WERI-Rb-1 (cell line): ENCODE measurements around the gene C22orf42.

Source experiments
- DNase-seq: peaks from one replicate; pipeline ENCODE4 v3.0.0-alpha.2; 2020
- H3K27ac ChIP-seq: fragments of 250-450 bp; sonication (Bioruptor Pico); 2 replicates; pipeline ENCODE4 v1.5.1; 2020; ENCODE audit warnings: mild to moderate bottlenecking, moderate library complexity
- H3K27me3 ChIP-seq: fragments of 250-450 bp; sonication (Bioruptor Pico); 2 replicates; pipeline ENCODE4 v1.5.1; 2021; ENCODE audit warnings: mild to moderate bottlenecking, low read depth, moderate library complexity; ENCODE audit not compliant: insufficient read depth, severe bottlenecking
- H3K36me3 ChIP-seq: fragments of 250-450 bp; sonication (Bioruptor Pico); 2 replicates; pipeline ENCODE4 v1.5.1; 2020; ENCODE audit warnings: mild to moderate bottlenecking, moderate library complexity
- H3K4me3 ChIP-seq: 2 replicates; pipeline ENCODE4 v1.5.1; 2011; ENCODE audit warnings: low read depth, mild to moderate bottlenecking, control low read depth, low read length
- H3K9me3 ChIP-seq: fragments of 250-450 bp; sonication (Bioruptor Pico); 2 replicates; pipeline ENCODE4 v1.5.1; 2021; ENCODE audit warnings: mild to moderate bottlenecking, moderate library complexity; ENCODE audit not compliant: severe bottlenecking
- TF ChIP-seq, protein P1 (sequence below): IDR thresholded peaks from 2 replicates; pipeline ENCODE4 v1.5.1; 2011; ENCODE audit warnings: low read depth, mild to moderate bottlenecking, control low read depth, inconsistent platforms, low read length

The C22orf42 gene

DNA sequence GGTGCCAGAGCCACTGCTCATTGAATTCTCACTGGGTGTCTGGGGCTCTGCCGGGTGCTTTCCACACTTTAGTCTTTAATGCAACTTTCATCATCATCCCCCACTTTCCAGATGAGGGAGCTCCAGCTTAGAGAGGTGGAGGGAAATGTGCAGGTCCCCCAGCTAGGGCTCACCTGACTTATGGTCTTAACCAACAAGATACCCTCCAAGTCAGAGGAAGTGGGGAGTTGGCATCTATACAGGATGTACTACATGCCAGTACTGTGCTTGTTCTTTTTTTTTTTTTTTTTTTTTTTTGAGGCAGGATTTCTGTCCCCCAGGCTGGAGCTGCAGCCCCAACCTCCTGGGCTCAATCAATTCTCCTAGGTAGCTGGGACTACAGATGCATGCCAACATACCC, 26.3 kb downstream of the C22orf42 start:
- Histone ChIP-seq H3K36me3 (no peaks in the 10 kb centered on the region), H3K27me3 (peaks cover 15% of the 10 kb centered on the region), H3K9me3 (no peaks in the 10 kb centered on the region), H3K27ac (no peak overlapping the region), H3K4me3 (no peak overlapping the region)
- TF ChIP-seq, protein P1, sequence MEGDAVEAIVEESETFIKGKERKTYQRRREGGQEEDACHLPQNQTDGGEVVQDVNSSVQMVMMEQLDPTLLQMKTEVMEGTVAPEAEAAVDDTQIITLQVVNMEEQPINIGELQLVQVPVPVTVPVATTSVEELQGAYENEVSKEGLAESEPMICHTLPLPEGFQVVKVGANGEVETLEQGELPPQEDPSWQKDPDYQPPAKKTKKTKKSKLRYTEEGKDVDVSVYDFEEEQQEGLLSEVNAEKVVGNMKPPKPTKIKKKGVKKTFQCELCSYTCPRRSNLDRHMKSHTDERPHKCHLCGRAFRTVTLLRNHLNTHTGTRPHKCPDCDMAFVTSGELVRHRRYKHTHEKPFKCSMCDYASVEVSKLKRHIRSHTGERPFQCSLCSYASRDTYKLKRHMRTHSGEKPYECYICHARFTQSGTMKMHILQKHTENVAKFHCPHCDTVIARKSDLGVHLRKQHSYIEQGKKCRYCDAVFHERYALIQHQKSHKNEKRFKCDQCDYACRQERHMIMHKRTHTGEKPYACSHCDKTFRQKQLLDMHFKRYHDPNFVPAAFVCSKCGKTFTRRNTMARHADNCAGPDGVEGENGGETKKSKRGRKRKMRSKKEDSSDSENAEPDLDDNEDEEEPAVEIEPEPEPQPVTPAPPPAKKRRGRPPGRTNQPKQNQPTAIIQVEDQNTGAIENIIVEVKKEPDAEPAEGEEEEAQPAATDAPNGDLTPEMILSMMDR = no peak
- DNase-seq = no peak

DNA sequence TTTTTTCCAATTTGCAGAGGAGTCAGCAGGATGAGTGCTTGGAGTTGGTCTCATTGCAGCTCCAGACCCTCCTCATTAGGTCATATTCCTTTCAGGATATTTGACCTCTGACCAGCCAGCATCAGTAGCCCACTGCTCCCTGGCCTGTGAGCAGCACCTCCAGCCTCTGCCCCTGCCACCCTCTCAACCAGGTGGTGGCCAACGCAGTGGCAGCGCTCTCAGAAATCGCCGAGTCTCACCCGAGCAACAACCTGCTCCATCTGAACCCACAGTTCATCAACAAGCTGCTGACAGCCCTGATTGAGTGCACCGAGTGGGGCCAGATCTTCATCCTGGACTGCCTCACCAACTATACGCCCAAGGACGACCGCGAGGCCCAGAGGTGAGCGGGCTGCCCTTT, 27.0 kb downstream of the C22orf42 start:
- TF ChIP-seq, protein P1 = no peak
- no peak for DNase-seq
- Histone ChIP-seq H3K27me3 (peaks cover 16% of the 10 kb centered on the region), H3K36me3 (no peaks in the 10 kb centered on the region), H3K27ac (no peak overlapping the region), H3K4me3 (no peak overlapping the region), H3K9me3 (no peaks in the 10 kb centered on the region)

DNA sequence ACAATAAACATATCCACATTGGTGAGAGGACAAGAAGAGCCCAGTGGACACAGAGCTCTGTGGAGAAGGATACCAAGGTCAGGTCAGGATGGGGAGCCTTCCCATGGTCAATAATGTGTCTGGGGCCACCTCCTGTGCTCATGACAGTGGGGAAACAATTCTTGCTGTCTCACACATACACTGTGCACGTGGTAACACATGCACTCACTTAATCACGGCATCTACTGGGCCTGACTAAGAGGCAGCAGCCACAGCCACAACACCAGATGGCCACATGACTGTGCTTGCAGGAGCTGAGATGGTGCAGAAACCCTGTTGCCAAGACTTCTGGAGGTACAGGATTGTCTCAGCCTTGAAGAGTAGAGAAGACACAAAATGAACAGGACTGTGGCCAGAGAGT, 28.6 kb downstream of the C22orf42 start:
- Histone ChIP-seq H3K4me3 (no peak overlapping the region), H3K9me3 (no peaks in the 10 kb centered on the region), H3K36me3 (no peaks in the 10 kb centered on the region), H3K27me3 (peaks cover 18% of the 10 kb centered on the region), H3K27ac (no peak overlapping the region)
- TF ChIP-seq, protein P1 = no peak
- DNase-seq = no peak

DNA sequence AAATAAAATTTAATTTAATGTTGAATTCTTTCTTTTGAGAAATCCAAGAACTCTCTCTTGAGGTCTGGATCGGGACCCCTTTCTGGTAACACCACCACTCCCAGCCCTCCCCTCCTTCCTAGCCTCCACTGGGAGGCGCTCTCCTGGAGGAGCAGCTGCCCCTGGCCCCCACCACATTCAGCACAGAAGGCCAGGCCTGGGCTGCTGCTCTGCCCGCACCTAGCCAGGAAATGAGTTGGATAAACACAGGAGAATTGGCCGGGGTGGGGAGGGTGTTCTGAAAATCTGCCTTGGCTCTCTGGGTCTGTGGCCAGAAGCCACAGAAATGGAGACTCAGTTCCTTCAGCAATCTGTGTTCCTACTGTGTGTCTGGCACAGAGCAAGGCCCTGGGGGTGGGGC, 31.2 kb downstream of the C22orf42 start:
- H3K27ac ChIP-seq = no peak overlapping the region
- H3K36me3 ChIP-seq = no peaks in the 10 kb centered on the region
- peaks cover 18% of the 10 kb centered on the region for H3K27me3 ChIP-seq
- DNase-seq = no peak
- no peaks in the 10 kb centered on the region for H3K9me3 ChIP-seq
- no peak overlapping the region for H3K4me3 ChIP-seq
- TF ChIP-seq, protein P1 = 0 out of 2 replicates have a peak, but pooled peaks have one; percentile 14

DNA sequence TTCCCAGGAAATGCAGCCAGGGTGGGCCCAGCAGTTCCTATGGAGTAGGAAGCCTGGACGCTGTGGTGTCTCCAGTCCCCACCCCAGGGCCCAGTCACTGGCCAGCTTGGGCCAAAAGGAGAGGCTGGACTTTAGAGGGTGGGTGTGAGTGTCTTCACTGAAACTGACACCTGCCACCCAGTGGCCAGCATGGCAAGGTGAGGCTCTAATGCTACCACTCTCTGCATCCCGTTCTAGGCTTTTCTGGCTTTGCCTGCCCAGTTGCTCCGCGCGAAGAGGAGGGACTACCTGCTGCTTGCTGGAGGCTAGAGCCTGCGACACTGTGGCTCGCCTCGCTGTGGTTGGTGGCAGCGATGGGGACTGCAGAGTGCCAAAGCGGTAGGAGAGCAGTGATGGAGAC, 35.4 kb downstream of the C22orf42 start:
- H3K27me3 ChIP-seq = peaks cover 16% of the 10 kb centered on the region
- H3K9me3 ChIP-seq = no peaks in the 10 kb centered on the region
- H3K27ac ChIP-seq = no peak overlapping the region
- no peaks in the 10 kb centered on the region for H3K36me3 ChIP-seq
- no peak overlapping the region for H3K4me3 ChIP-seq
- DNase-seq = no peak
- TF ChIP-seq, protein P1 = peak; percentile 43

DNA sequence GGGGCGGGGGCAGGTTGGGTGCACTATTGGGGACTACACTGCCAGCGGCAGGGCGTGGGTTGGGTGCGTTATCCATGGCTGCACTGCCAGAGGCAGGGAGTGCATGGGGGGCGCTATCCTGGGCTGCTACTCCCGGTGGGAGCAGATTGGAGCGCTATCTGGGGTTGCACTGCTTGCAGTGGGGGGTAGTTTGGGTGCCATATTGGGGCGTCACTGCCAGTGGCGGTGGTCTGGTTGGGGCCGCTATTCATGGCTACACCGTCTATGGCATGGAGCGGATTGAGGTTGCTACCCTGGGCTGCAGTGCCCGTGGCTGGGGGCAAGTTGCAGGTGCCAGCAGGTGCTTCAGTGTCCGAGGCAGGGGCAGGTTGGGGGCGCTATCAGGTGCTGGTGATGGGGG, 36.2 kb downstream of the C22orf42 start:
- TF ChIP-seq, protein P1 = no peak
- DNase-seq = no peak
- Histone ChIP-seq H3K9me3 (no peaks in the 10 kb centered on the region), H3K36me3 (no peaks in the 10 kb centered on the region), H3K27ac (no peak overlapping the region), H3K27me3 (peaks cover 16% of the 10 kb centered on the region), H3K4me3 (no peak overlapping the region)
